RWPE2 (cell line): Measurements from ENCODE around the gene GPS1.
A peak's percentile ranks its signal among the peaks of the same experiment; 100 is the strongest.

Experiments used
- ATAC-seq: fragments of 200-7000 bp; cut with Tn5 transposase; 3 replicates; pipeline ENCODE4 v1.9.1; 2021; ENCODE audit warnings: low read depth
- DNase-seq: peaks from one replicate; pipeline ENCODE4 v3.0.0-alpha.2; 2020; ENCODE audit warnings: low spot score
- H3K27ac ChIP-seq: fragments of 450-650 bp; 2 replicates; pipeline ENCODE4 v1.5.1; 2017; ENCODE audit warnings: mild to moderate bottlenecking; ENCODE audit not compliant: poor library complexity, severe bottlenecking
- H3K27me3 ChIP-seq: fragments of 250-450 bp; sonication (Bioruptor Pico); 2 replicates; pipeline ENCODE4 v1.5.1; 2021; ENCODE audit warnings: mild to moderate bottlenecking, moderate library complexity; ENCODE audit not compliant: insufficient read depth, poor library complexity, severe bottlenecking
- H3K36me3 ChIP-seq: fragments of 250-450 bp; sonication (Bioruptor Pico); 2 replicates; pipeline ENCODE4 v1.5.1; 2020; ENCODE audit warnings: low read depth, mild to moderate bottlenecking, moderate library complexity
- H3K4me1 ChIP-seq: fragments of 250-450 bp; sonication (Bioruptor Pico); 2 replicates; pipeline ENCODE4 v1.5.1; 2021; ENCODE audit warnings: mild to moderate bottlenecking, moderate library complexity; ENCODE audit not compliant: insufficient read depth, poor library complexity, severe bottlenecking
- H3K4me3 ChIP-seq: fragments of 250-450 bp; sonication (Bioruptor Pico); 2 replicates; pipeline ENCODE4 v1.5.1; 2021; ENCODE audit warnings: mild to moderate bottlenecking, moderate library complexity; ENCODE audit not compliant: severe bottlenecking
- H3K9me3 ChIP-seq: fragments of 250-450 bp; sonication (Bioruptor Pico); 2 replicates; pipeline ENCODE4 v1.5.1; 2021; ENCODE audit warnings: mild to moderate bottlenecking, moderate library complexity; ENCODE audit not compliant: severe bottlenecking
- TF ChIP-seq, protein P1 (sequence below): fragments of 450-650 bp; IDR thresholded peaks from one replicate; pipeline ENCODE4 v1.5.1; 2017; ENCODE audit warnings: mild to moderate bottlenecking, moderate library complexity; ENCODE audit not compliant: poor library complexity, severe bottlenecking

GPS1 gene

DNA sequence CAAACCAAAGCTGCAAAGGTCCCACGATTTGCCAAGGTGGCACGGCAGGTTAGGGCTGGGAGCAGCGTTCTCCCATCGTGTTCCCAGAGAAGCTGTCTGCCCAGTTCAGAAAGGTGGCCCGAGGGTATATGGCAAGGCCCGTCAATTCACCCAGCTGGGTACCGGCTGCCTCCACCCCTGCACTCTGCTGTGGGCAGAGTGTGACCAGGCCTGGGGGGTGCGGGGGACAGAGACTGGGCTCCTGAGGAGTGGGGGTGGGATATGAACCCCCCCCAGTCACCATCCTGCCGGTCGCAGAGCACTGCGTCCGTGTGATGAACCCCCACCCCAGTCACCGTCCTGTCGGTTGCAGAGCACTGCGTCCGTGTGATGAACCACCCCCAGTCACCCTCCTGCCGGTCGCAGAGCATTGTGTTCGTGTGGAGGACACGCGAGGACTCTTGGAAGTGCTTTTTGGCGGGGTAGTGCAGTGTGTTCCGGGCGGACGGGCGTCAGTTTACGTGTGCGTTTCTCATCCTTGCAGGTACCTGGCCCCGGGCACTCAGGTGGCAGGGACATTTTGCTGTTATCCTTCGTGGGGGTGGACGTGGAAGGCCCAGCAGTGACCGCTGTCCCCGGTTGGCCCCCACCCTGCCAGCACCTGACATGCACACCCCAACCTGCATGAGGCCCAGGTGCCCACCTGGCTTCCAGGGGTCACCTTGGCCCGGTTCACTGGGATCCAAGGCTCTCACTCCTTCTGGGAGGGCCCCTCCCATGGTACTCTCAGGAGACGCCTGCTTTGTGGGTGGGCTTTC is 49.0 kb downstream of the GPS1 start:
- ATAC-seq (no peak), DNase-seq (no peak)
- H3K9me3 ChIP-seq = no peaks in the 10 kb centered on the region
- H3K27me3 ChIP-seq = no peaks in the 10 kb centered on the region
- H3K4me1 ChIP-seq = peaks cover 31% of the 10 kb centered on the region
- TF ChIP-seq, protein P1, sequence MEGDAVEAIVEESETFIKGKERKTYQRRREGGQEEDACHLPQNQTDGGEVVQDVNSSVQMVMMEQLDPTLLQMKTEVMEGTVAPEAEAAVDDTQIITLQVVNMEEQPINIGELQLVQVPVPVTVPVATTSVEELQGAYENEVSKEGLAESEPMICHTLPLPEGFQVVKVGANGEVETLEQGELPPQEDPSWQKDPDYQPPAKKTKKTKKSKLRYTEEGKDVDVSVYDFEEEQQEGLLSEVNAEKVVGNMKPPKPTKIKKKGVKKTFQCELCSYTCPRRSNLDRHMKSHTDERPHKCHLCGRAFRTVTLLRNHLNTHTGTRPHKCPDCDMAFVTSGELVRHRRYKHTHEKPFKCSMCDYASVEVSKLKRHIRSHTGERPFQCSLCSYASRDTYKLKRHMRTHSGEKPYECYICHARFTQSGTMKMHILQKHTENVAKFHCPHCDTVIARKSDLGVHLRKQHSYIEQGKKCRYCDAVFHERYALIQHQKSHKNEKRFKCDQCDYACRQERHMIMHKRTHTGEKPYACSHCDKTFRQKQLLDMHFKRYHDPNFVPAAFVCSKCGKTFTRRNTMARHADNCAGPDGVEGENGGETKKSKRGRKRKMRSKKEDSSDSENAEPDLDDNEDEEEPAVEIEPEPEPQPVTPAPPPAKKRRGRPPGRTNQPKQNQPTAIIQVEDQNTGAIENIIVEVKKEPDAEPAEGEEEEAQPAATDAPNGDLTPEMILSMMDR = no peak
- peaks cover 17% of the 10 kb centered on the region for H3K36me3 ChIP-seq
- no peak overlapping the region for H3K4me3 ChIP-seq
- peak overlapping the region; percentile 84 for H3K27ac ChIP-seq

DNA sequence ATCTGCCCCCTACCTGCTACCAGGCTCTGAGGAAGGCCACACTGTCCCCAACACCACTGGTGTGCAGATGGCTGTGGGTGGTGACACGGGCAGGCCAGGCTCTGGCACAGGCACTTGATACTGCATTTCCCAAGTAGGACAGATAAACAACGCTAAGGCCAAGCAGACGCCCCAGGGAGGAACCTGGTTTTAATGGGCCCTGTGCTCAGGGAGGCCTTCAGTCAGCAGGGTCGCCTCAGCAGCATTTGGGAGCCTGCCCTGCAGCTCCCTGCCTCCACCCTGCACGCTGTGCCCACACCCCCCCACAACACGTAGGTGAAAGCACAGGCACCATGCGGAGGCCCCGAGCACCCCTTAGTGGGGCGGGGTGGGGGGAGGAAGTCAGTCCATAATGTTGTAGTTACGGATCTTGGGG is 49.6 kb downstream of the GPS1 start:
- TF ChIP-seq, protein P1 = no peak
- no peaks in the 10 kb centered on the region for H3K27me3 ChIP-seq
- H3K9me3 ChIP-seq = no peaks in the 10 kb centered on the region
- no peak overlapping the region for H3K4me3 ChIP-seq
- no peak overlapping the region for H3K27ac ChIP-seq
- peaks cover 37% of the 10 kb centered on the region for H3K4me1 ChIP-seq
- H3K36me3 ChIP-seq = peaks cover 11% of the 10 kb centered on the region
- ATAC-seq (no peak), DNase-seq (no peak)

DNA sequence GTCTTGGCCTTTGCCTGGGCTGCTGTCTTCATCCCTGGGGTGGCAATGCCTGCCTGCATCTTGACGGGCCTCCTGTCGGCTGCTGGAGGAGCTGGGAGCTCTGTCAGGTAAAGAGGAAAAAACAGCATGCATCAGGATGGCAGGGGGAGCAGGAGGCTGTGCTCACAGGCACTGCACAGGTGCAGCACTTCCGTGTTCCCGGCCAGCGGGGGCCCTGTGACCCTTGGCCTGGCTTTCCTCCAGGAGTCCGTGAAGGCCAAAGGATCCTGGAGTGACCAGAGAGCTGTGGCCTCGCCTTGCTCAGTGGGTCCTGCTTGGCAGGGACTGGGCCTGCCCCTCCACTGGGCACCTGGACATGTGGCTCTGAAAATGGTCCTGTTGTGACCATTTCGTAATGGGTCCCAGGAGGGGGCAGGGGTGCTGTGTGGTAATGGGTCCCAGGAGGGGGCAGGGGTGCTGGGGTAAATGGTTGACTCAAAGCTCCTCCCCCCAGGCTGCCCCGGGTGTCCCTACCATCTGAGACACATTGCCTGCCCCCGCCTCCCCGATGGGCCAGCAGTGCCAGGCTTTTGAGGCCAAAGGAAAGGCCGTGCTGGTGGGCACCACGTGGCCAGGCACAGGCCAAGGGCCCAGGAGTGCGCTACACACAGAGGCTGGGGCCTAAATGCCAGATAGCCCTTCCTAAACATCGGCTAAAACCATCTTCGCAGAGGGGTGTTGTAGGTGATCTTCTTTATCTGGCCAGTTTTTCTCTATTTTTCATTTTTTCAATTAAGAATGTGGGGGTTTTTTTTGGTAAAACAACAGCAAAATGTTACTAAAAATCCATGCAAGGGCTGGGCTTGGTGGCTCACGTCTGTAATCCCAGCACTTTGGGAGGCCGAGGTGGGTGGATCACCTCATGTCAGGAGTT is 50.3 kb downstream of the GPS1 start:
- peaks cover 4% of the 10 kb centered on the region for H3K36me3 ChIP-seq
- ATAC-seq (no peak), DNase-seq (no peak)
- H3K27ac ChIP-seq = no peak overlapping the region
- peaks cover 44% of the 10 kb centered on the region for H3K4me1 ChIP-seq
- H3K27me3 ChIP-seq = no peaks in the 10 kb centered on the region
- no peak overlapping the region for H3K4me3 ChIP-seq
- TF ChIP-seq, protein P1 = no peak
- H3K9me3 ChIP-seq = no peaks in the 10 kb centered on the region

GRCh38 chr17:82103553-82104451 is 52.1 kb downstream of the GPS1 start:
- no peak for DNase-seq
- TF ChIP-seq, protein P1 = no peak
- Histone ChIP-seq H3K4me3 (no peak overlapping the region), H3K9me3 (no peaks in the 10 kb centered on the region), H3K27me3 (no peaks in the 10 kb centered on the region), H3K4me1 (peaks cover 44% of the 10 kb centered on the region), H3K36me3 (no peaks in the 10 kb centered on the region), H3K27ac (peak overlapping the region; percentile 68)
- ATAC-seq = peak; percentile 18
